ENCODE measurements around the gene OCIAD2.

- TF ChIP-seq EZH2phosphoT487 (IDR thresholded peaks at IDR 0.05; ENCODE audit: borderline replicate concordance, low read depth, low read length) (no peak), CTCF (conservative IDR thresholded peaks at IDR 0.05; ENCODE audit: low read length) (no peak)
Measured at GRCh38 chr4:48904101-48904500, 2.5 kb downstream of the OCIAD2 start.
